ENCODE data around the gene HOXA13.

- TF ChIP-seq CTCF (IDR thresholded peaks at IDR 0.05; ENCODE audit: poor library complexity) (no peak), EZH2phosphoT487 (IDR thresholded peaks at IDR 0.05; ENCODE audit: low read depth, severe bottlenecking, unreplicated experiment) (no peak)
These were observed 16.1 kb downstream of the HOXA13 start for GRCh38 chr7:27183682-27184336.

All from hepatocyte (in vitro differentiated cells).